GM12865 (cell line): ENCODE results near the gene ZNRF3.

Experiments used
- DNase-seq: peaks from one replicate; pipeline ENCODE4 v3.0.0; 2010; ENCODE audit warnings: low read depth
- H3K4me3 ChIP-seq: 2 replicates; pipeline ENCODE4 v1.5.1; 2011; ENCODE audit warnings: mild to moderate bottlenecking, low read depth, low read length, control low read depth
- CTCF ChIP-seq: IDR thresholded peaks from 2 replicates; pipeline ENCODE4 v1.5.1; 2011; ENCODE audit warnings: low read length, control low read depth, low read depth, inconsistent platforms; ENCODE audit not compliant: insufficient read depth; ENCODE audit errors: missing control alignments

Gene ZNRF3

DNA sequence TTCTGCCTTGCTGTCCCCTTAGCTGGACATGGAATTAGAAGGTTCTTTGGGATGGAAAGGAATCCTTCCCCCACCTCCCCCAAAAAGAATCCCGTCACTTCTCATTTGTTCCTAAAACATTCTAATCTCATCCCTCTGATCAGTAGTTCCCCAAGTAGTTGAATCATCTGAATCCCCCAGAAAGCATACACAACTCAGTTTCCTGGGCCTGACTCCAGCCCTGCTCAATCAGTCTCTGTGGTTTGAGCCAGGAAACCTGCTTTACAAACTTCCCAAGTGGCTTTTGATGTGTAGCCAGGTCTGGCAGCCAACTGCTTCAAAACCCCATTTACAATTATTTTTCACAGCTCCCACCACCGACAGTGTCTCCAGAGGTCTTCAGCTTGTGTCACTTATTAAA is 158.0 kb downstream of the ZNRF3 start:
- TF ChIP-seq CTCF = no peak
- H3K4me3 ChIP-seq = no peak overlapping the region
- no peak for DNase-seq

DNA sequence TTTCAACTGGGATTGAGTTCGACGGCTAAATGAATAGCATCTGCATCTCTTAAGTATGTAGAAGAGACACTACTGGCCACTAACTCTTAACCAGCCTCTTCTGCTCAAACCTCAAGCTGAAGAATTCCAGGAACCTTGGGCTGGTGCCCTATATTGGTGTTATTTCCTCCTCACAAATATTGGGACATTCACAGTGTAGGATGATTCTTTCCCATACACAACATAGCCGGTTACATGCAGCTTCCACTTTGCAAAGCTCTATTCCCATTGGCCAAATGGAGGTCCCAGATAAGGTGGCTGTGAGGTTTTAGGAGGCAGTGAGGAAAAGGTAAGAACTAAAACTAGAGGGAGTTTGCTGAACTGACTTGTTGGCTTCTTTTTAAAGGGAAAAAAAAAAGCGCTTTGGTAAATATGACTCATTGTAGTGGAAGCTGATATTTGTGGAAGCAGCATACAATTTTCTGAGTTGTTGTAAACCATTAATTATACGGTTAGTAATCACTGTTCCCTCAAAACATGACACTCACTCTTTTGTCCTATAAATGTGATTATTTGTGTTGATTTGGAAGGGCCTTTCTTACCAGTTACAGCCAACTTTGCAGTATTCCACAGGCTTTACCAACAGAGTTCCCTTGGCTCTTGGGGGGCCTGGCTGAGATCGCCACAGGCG is 160.7 kb downstream of the ZNRF3 start:
- DNase-seq = no peak
- H3K4me3 ChIP-seq = no peak overlapping the region
- TF ChIP-seq CTCF = no peak

DNA sequence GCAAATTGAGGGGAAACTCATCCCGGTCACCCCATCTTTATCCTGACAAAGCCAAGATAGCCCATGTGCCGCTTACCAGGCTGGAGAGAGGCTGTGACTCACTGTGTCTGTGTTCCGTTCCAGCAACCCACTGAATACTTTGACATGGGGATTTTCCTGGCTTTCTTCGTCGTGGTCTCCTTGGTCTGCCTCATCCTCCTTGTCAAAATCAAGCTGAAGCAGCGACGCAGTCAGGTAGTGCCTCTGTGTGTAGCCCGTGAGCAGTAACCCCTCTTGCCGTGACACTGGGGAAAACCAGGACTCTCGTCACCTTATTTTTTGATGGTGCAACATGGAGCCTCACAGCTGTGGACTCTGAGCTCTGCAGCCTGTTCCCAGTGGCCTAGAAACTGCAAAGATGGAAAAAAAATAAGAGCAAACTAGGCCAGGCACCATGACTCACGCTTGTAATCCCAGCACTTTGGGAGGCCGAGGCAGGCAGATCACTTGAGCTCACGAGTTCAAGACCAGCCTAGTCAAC is 161.3 kb downstream of the ZNRF3 start:
- no peak overlapping the region for H3K4me3 ChIP-seq
- no peak for DNase-seq
- TF ChIP-seq CTCF = no peak

DNA sequence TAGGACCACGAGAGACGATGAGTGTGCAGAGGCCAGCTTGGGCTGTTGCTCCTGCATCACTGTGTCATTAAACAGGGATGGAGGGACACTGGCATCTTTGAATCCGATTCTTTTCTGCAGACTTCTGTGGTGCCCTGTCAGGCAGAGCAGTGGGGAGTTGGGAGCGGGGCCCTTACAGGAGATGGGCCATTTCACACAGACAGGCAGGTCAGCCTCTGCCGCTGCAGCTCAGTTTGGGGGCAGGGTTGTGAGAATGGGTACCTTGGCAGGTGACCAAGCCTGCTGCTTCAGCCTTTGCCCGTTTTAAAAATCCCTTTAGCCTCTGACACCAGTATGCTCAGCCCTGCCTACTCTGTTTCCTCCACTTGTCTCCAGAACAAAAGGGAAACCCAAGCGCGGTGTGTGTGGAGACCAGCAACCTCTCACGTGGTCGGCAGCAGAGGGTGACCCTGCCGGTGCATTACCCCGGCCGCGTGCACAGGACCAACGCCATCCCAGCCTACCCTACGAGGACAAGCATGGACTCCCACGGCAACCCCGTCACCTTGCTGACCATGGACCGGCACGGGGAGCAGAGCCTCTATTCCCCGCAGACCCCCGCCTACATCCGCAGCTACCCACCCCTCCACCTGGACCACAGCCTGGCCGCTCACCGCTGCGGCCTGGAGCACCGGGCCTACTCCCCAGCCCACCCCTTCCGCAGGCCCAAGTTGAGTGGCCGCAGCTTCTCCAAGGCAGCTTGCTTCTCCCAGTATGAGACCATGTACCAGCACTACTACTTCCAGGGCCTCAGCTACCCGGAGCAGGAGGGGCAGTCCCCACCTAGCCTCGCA is 165.7 kb downstream of the ZNRF3 start:
- TF ChIP-seq CTCF = no peak
- no peak for DNase-seq
- H3K4me3 ChIP-seq = no peak overlapping the region

DNA sequence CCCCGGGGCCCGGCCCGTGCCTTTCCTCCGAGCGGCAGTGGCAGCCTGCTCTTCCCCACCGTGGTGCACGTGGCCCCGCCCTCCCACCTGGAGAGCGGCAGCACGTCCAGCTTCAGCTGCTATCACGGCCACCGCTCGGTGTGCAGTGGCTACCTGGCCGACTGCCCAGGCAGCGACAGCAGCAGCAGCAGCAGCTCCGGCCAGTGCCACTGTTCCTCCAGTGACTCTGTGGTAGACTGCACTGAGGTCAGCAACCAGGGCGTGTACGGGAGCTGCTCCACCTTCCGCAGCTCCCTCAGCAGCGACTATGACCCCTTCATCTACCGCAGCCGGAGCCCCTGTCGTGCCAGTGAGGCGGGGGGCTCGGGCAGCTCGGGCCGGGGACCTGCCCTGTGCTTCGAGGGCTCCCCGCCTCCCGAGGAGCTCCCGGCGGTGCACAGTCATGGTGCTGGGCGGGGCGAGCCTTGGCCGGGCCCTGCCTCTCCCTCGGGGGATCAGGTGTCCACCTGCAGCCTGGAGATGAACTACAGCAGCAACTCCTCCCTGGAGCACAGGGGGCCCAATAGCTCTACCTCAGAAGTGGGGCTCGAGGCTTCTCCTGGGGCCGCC is 166.4 kb downstream of the ZNRF3 start:
- no peak for DNase-seq
- TF ChIP-seq CTCF = no peak
- no peak overlapping the region for H3K4me3 ChIP-seq

GRCh38 chr22:29050457-29050856 is 167.1 kb downstream of the ZNRF3 start:
- no peak overlapping the region for H3K4me3 ChIP-seq
- DNase-seq = no peak
- TF ChIP-seq CTCF = no peak
